Measurements from ENCODE around the gene ADSS1.

GRCh38 chr14:104722938-104723650, 935 bp upstream of the ADSS1 start:
- TF ChIP-seq, protein P1, sequence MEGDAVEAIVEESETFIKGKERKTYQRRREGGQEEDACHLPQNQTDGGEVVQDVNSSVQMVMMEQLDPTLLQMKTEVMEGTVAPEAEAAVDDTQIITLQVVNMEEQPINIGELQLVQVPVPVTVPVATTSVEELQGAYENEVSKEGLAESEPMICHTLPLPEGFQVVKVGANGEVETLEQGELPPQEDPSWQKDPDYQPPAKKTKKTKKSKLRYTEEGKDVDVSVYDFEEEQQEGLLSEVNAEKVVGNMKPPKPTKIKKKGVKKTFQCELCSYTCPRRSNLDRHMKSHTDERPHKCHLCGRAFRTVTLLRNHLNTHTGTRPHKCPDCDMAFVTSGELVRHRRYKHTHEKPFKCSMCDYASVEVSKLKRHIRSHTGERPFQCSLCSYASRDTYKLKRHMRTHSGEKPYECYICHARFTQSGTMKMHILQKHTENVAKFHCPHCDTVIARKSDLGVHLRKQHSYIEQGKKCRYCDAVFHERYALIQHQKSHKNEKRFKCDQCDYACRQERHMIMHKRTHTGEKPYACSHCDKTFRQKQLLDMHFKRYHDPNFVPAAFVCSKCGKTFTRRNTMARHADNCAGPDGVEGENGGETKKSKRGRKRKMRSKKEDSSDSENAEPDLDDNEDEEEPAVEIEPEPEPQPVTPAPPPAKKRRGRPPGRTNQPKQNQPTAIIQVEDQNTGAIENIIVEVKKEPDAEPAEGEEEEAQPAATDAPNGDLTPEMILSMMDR (conservative IDR thresholded peaks at IDR 0.05; ENCODE audit: low read depth, low read length) = no peak
- TF ChIP-seq EZH2 (IDR thresholded peaks at IDR 0.05; ENCODE audit: borderline replicate concordance, low read depth, low read length, poor library complexity, severe bottlenecking) = no peak
